A673 (cell line): Measurements from ENCODE around the gene PRCD. TPM values are rescaled to one million over a fixed set of nuclear protein-coding genes. Genes with fewer than 3 reads are reported as not detected.
"Not testable (repeated sequence)": the region's sequence is repeated elsewhere in the genome, so short reads cannot be mapped to it uniquely, and the experiment has no call there.

Source experiments
- BruUV-seq: library from RNA; stranded (reverse); fragments of 400-500 nt; replicated peaks from 2 replicates; lab custom pipeline; 2021; lab: Mats Ljungman, UMichigan
- CTCF ChIA-PET: fragments of 300-600 bp; sonication (Branson Sonifier 250); formaldehyde crosslinking; loops from one replicate; lab custom pipeline; 2022; ENCODE audit warnings: antibody characterized with exemption; lab: Charles Lee
- POLR2A ChIA-PET: fragments of 300-600 bp; sonication (Branson Sonifier 250); formaldehyde crosslinking; loops from one replicate; lab custom pipeline; 2022; ENCODE audit warnings: antibody characterized with exemption; ENCODE audit not compliant: low non-redundant PET; lab: Charles Lee
- DNase-seq: peaks from one replicate; pipeline ENCODE4 v3.0.0-alpha.2; 2015; ENCODE audit warnings: low spot score
- H3K27ac ChIP-seq: fragments of 200-600 bp; sonication (generic); 2 replicates; pipeline ENCODE4 v1.5.1; 2016; ENCODE audit warnings: mixed run types, low read depth, mild to moderate bottlenecking, mixed read lengths, antibody characterized with exemption, low read length; ENCODE audit not compliant: poor library complexity, severe bottlenecking
- H3K27me3 ChIP-seq: fragments of 200-600 bp; sonication (generic); replicated peaks from 2 replicates; pipeline ENCODE4 v1.6.1; 2017; ENCODE audit warnings: mixed run types, low read depth, mild to moderate bottlenecking, mixed read lengths, antibody characterized with exemption, low read length; ENCODE audit not compliant: insufficient read depth, poor library complexity
- H3K36me3 ChIP-seq: fragments of 200-600 bp; sonication (generic); 2 replicates; pipeline ENCODE4 v1.6.1; 2016; ENCODE audit warnings: mixed run types, mild to moderate bottlenecking, mixed read lengths, antibody characterized with exemption, low read length; ENCODE audit not compliant: insufficient read depth, poor library complexity, severe bottlenecking
- H3K4me1 ChIP-seq: fragments of 200-600 bp; sonication (generic); 2 replicates; pipeline ENCODE4 v1.6.1; 2017; ENCODE audit warnings: mixed run types, mild to moderate bottlenecking, mixed read lengths, antibody characterized with exemption, low read length; ENCODE audit not compliant: insufficient read depth, poor library complexity, severe bottlenecking
- H3K4me3 ChIP-seq: fragments of 200-600 bp; sonication (generic); 2 replicates; pipeline ENCODE4 v1.5.1; 2016; ENCODE audit warnings: low read depth, mixed run types, mild to moderate bottlenecking, mixed read lengths, low read length; ENCODE audit not compliant: poor library complexity, severe bottlenecking
- H3K9me3 ChIP-seq: fragments of 200-600 bp; sonication (generic); 2 replicates; pipeline ENCODE4 v1.6.1; 2016; ENCODE audit warnings: mixed run types, low read depth, mild to moderate bottlenecking, mixed read lengths, antibody characterized with exemption, low read length; ENCODE audit not compliant: poor library complexity, severe bottlenecking
- CTCF ChIP-seq: fragments of 300-800, 200-600 bp; sonication (generic); conservative IDR thresholded peaks from 2 replicates; pipeline ENCODE4 v1.5.1; 2017; ENCODE audit warnings: low read depth, mild to moderate bottlenecking, antibody characterized with exemption, low read length, moderate library complexity, mixed read lengths
- EZH2 ChIP-seq: fragments of 200-600 bp; sonication (generic); IDR thresholded peaks from 2 replicates; pipeline ENCODE4 v1.6.1; 2017; ENCODE audit warnings: borderline replicate concordance, low read depth, mild to moderate bottlenecking, mixed read lengths, antibody characterized with exemption, low read length; ENCODE audit not compliant: poor library complexity, severe bottlenecking
- intact Hi-C: fragments of 100-400 bp; cut with micrococcal nuclease; formaldehyde crosslinking; loops from one replicate; pipeline ENCODE4 v1.10.0; 2022; ENCODE audit not compliant: unreplicated experiment
- total RNA-seq: library from RNA; stranded (reverse); gene quantifications from 2 replicates; pipeline ENCODE4 v1.2.3, GENCODE V29; 2021

The PRCD gene
- total RNA-seq, 1 experiment from 2014 or later = not detected

- no TSS peak for BruUV-seq
- Histone ChIP-seq H3K4me3 (no peak overlapping the region), H3K9me3 (no peaks in the 10 kb centered on the region), H3K27ac (no peak overlapping the region), H3K4me1 (peaks cover 18% of the 10 kb centered on the region), H3K36me3 (no peaks in the 10 kb centered on the region), H3K27me3 (no peaks in the 10 kb centered on the region)
- CTCF ChIA-PET = interaction anchor here (0.5 to 2.7 kb wide), 2 partner anchors 21 to 97 kb away, joined by 3 to 12 read pairs; no protein-coding TSS in a partner anchor
- POLR2A ChIA-PET = no interaction called here
- TF ChIP-seq CTCF (no peak), EZH2 (no peak)
- intact Hi-C loops = loop anchor here (5.0 kb wide), 1 partner anchor 157 kb away; no protein-coding TSS in a partner anchor
- no peak for DNase-seq
These were observed 15.0 kb upstream of the PRCD start for GRCh38 chr17:76524598-76525512.

GRCh38 chr17:76525513-76525833, 14.4 kb upstream of the PRCD start:
- not testable (repeated sequence) for BruUV-seq, H3K4me3 ChIP-seq

GRCh38 chr17:76527016-76527415, 12.8 kb upstream of the PRCD start:
- BruUV-seq, POLR2A ChIA-PET, DNase-seq, H3K27me3 ChIP-seq, H3K36me3 ChIP-seq, H3K4me3 ChIP-seq, intact Hi-C loops, H3K9me3 ChIP-seq, H3K27ac ChIP-seq: not testable (repeated sequence)
- CTCF ChIA-PET = interaction anchor here (0.8 kb wide), 1 partner anchor 35 kb away, joined by 12 read pairs; no protein-coding TSS in a partner anchor
- H3K4me1 ChIP-seq = peaks cover 22% of the 10 kb centered on the region

More at GRCh38 chr17:76525513-76525833, 14.4 kb upstream of the PRCD start:
- H3K9me3 ChIP-seq, H3K27me3 ChIP-seq, H3K36me3 ChIP-seq, CTCF ChIA-PET, intact Hi-C loops, DNase-seq, H3K27ac ChIP-seq, POLR2A ChIA-PET: not testable (repeated sequence)
- H3K4me1 ChIP-seq = peaks cover 22% of the 10 kb centered on the region

- intact Hi-C loops = no loop called here
- no peak for DNase-seq
- H3K4me1 ChIP-seq = peaks cover 22% of the 10 kb centered on the region
- no peak overlapping the region for H3K4me3 ChIP-seq
- no peak overlapping the region for H3K27ac ChIP-seq
- H3K27me3 ChIP-seq = no peaks in the 10 kb centered on the region
- ChIA-PET CTCF (interaction anchor here (0.5 to 0.8 kb wide), 2 partner anchors 35 to 143 kb away, joined by 3 to 12 read pairs; partner anchors contain the start of gene SPHK1), POLR2A (no interaction called here)
- no peak for TF ChIP-seq CTCF
- TF ChIP-seq EZH2 = no peak
- H3K36me3 ChIP-seq = no peaks in the 10 kb centered on the region
- no peaks in the 10 kb centered on the region for H3K9me3 ChIP-seq
- BruUV-seq = no TSS peak
These were observed 12.3 kb upstream of the PRCD start for GRCh38 chr17:76527430-76528111.
